K562 (cell line): Measurements from ENCODE around the gene GNAL. TPM values are rescaled to one million over a fixed set of nuclear protein-coding genes. Genes with fewer than 3 reads are reported as not detected.

Experiments used
- ATAC-seq: fragments of 200-7000 bp; cut with Tn5 transposase; 3 replicates; pipeline ENCODE4 v1.9.1; 2020; ENCODE audit warnings: moderate library complexity
- BruUV-seq: library from RNA; stranded (reverse); fragments of 400-500 nt; replicated peaks from 2 replicates; lab custom pipeline; 2021; lab: Mats Ljungman, UMichigan
- CTCF ChIA-PET: fragments of 300-600 bp; formaldehyde crosslinking; extraction: SDS; loops from one replicate; lab custom pipeline; 2021; ENCODE audit warnings: low intra/inter-chr PET ratio; lab: Yijun Ruan, JAX
- POLR2A ChIA-PET: fragments of 300-600, 350-650 bp; sonication (Branson Sonifier 250); formaldehyde crosslinking; extraction: SDS; loops from one replicate; lab custom pipeline; 2021; ENCODE audit warnings: antibody characterized with exemption, inconsistent platforms; lab: Yijun Ruan, JAX
- DNase-seq, 4 experiments: peaks; one replicate each; pipeline versions ENCODE4 v3.0.0 to v3.0.0-alpha.2; 2011 to 2018; ENCODE audit warnings: low spot score in 3 of 4, mixed read lengths in 3 of 4; ENCODE audit errors: extremely low read depth in 1 of 4
- FAIRE-seq: peaks from 2 replicates; lab custom pipeline; 2011; peaks lifted over from hg19 to GRCh38; lab: Jason Lieb, UNC
- H2AFZ ChIP-seq: 2 replicates; pipeline ENCODE4 v1.6.0; 2011; ENCODE audit warnings: low read depth, low read length, control low read depth, inconsistent platforms
- H3K27ac ChIP-seq: fragments of 200-600 bp; 3 replicates; pipeline ENCODE4 v1.8.0; 2011; ENCODE audit warnings: low read depth, mild to moderate bottlenecking, control low read depth, inconsistent platforms, low read length, moderate library complexity, mixed read lengths; ENCODE audit errors: extremely low read depth
- H3K27me3 ChIP-seq, 2 experiments: fragments of 300-600 bp in 1 of 2; 2 replicates in 1 of 2; 3 replicates in 1 of 2; pipeline versions ENCODE4 v1.6.0 to v1.8.0; 2011; ENCODE audit warnings: inconsistent platforms in 2 of 2, low read length in 2 of 2, mild to moderate bottlenecking in 1 of 2, mixed read lengths in 1 of 2, moderate library complexity in 1 of 2; ENCODE audit not compliant: control insufficient read depth in 2 of 2, insufficient read depth in 2 of 2
- H3K36me3 ChIP-seq: fragments of 300-600 bp; 3 replicates; pipeline ENCODE4 v1.8.0; 2011; ENCODE audit warnings: mild to moderate bottlenecking, low read length, inconsistent platforms; ENCODE audit not compliant: control insufficient read depth, insufficient read depth
- H3K4me1 ChIP-seq, 2 experiments: fragments of 200-600 bp in 1 of 2; replicated peaks in 1 of 2; 2 replicates in 1 of 2; 3 replicates in 1 of 2; pipeline versions ENCODE4 v1.5.1 to v1.8.0; 2011; ENCODE audit warnings: inconsistent platforms in 2 of 2, low read length in 2 of 2, mild to moderate bottlenecking in 1 of 2, mixed read lengths in 1 of 2, moderate library complexity in 1 of 2; ENCODE audit not compliant: control insufficient read depth in 2 of 2, insufficient read depth in 2 of 2
- H3K4me2 ChIP-seq: 2 replicates; pipeline ENCODE4 v1.6.1; 2011; ENCODE audit warnings: low read length, control low read depth, inconsistent platforms, mixed read lengths; ENCODE audit not compliant: insufficient read depth
- H3K4me3 ChIP-seq: fragments of 200-600 bp; sonication (generic), shearing (Covaris generic); 2 replicates; pipeline ENCODE4 v1.5.1; 2016; ENCODE audit warnings: control low read depth, inconsistent platforms
- H3K79me2 ChIP-seq: fragments of 200-600 bp; 3 replicates; pipeline ENCODE4 v1.8.0; 2011; ENCODE audit warnings: low read length, inconsistent platforms; ENCODE audit not compliant: control insufficient read depth, insufficient read depth
- H3K9ac ChIP-seq, 2 experiments: 2 replicates each; pipeline versions ENCODE4 v1.6.0 to v1.6.1; 2011; ENCODE audit warnings: low read depth in 2 of 2, low read length in 2 of 2, control low read depth in 1 of 2, inconsistent platforms in 1 of 2, mild to moderate bottlenecking in 1 of 2, mixed read lengths in 1 of 2; ENCODE audit not compliant: insufficient read depth in 1 of 2
- H3K9me1 ChIP-seq: one replicate; pipeline ENCODE4 v1.6.0; 2011; ENCODE audit warnings: inconsistent platforms, mild to moderate bottlenecking, low read length, moderate library complexity; ENCODE audit not compliant: control insufficient read depth, insufficient read depth
- H3K9me3 ChIP-seq: replicated peaks from 2 replicates; pipeline ENCODE4 v1.5.1; 2011; ENCODE audit warnings: low read depth, low read length, inconsistent platforms; ENCODE audit not compliant: control insufficient read depth, insufficient read depth
- H4K20me1 ChIP-seq: replicated peaks from 2 replicates; pipeline ENCODE4 v1.6.1; 2011; ENCODE audit warnings: low read length, inconsistent platforms, mixed read lengths; ENCODE audit not compliant: control insufficient read depth, insufficient read depth
- HNRNPL ChIP-seq: fragments of 200-400 bp; formaldehyde crosslinking; IDR thresholded peaks from 2 replicates; pipeline ENCODE4 v1.6.1; 2017; ENCODE audit warnings: low read depth, mild to moderate bottlenecking, low read length
- L3MBTL2 ChIP-seq: fragments of 450-650 bp; IDR thresholded peaks from 2 replicates; pipeline ENCODE4 v1.6.1; 2016; ENCODE audit warnings: mild to moderate bottlenecking, moderate library complexity
- WGBS: fragments of 100-300 bp; shearing (Covaris generic); methylation state at CpG from one replicate; pipeline ENCODE4 v1.1.6; 2016; ENCODE audit warnings: low coverage, mixed read lengths; ENCODE audit not compliant: insufficient coverage; ENCODE audit errors: missing lambda C conversion rate; 5-methylcytosine and 5-hydroxymethylcytosine counted together
- in situ Hi-C: fragments of 300-500 bp; cut with MboI; formaldehyde crosslinking; loops from 4 replicates; pipeline ENCODE4 v1.15.0; 2018; ENCODE audit warnings: inconsistent platforms, mixed read lengths
- intact Hi-C: fragments of 100-400 bp; cut with micrococcal nuclease; formaldehyde crosslinking; loops from 2 replicates; pipeline ENCODE4 v1.14.2; 2022
- polyA plus RNA-seq, 8 experiments: library from polyadenylated mRNA; depleted of rRNA in 4 of 8; stranded (reverse) in 5 of 8; unstranded in 3 of 8; fragments of >200 nt; fragmentation: Nextera tagmentation in 2 of 8; fragmentation: Illumina TruSeq in 1 of 8; extraction: Ambion mirVana in 2 of 8; extraction: Trizol in 1 of 8; gene quantifications; 2 replicates each; pipeline versions ENCODE4 v1.2.1 to v1.2.3, GENCODE V29; 2011 to 2014; ENCODE audit warnings: inconsistent platforms in 1 of 8, missing spikeins in 1 of 8
- total RNA-seq, 7 experiments: library from RNA; depleted of rRNA in 6 of 7; stranded (reverse); fragments of >200 nt in 6 of 7; fragmentation: Illumina TruSeq in 2 of 7; extraction: Trizol in 2 of 7; gene quantifications; 2 replicates each; pipeline versions ENCODE4 v1.2.1 to v1.2.3, GENCODE V29; 2011 to 2021; ENCODE audit warnings: low replicate concordance in 1 of 7
- TF ChIP-seq, protein P1 (sequence below): sonication (generic); formaldehyde crosslinking; IDR thresholded peaks from 2 replicates; pipeline ENCODE4 v1.8.0; 2022; ENCODE audit warnings: mild to moderate bottlenecking, low read depth, missing genetic modification reagents
- TF ChIP-seq, protein P2 (sequence below), 2 experiments: IDR thresholded peaks; 2 replicates each; pipeline ENCODE4 v1.6.1; 2011; ENCODE audit warnings: borderline replicate concordance in 1 of 2, control low read depth in 1 of 2, low read depth in 1 of 2, low read length in 1 of 2, mild to moderate bottlenecking in 1 of 2, mixed read lengths in 1 of 2, moderate library complexity in 1 of 2; ENCODE audit not compliant: insufficient read depth in 1 of 2, insufficient read length in 1 of 2, poor library complexity in 1 of 2, severe bottlenecking in 1 of 2; ENCODE audit errors: extremely low read depth in 1 of 2

The GNAL gene
- total and polyA plus RNA-seq, 9 of the 15 experiments (the other 6 are each of a cell fraction or from before 2014, with no cell fraction given): under 0.01 to 0.10 (median 0.01) TPM; not detected in 5

DNA sequence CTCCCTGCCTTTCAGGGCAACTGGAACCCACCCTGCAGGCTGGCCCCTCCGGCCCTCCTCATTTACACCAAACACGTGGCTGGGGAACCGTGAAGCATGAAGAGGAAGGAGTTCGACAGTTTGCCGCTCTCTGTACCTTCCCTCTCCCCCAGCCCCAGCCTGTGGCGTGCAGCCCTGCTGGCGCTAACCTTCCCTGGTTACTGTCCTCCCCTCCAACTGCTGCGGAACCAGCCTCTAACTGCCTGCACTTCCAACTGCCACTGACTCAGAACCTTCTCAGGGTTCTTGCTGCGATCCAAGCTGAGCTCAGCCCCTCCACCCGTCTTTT, 19.2 kb upstream of the GNAL start:
- Histone ChIP-seq H3K27ac (no peak overlapping the region), H4K20me1 (no peaks in the 10 kb centered on the region), H2AFZ (no peak overlapping the region), H3K4me2 (no peak overlapping the region), H3K9ac (no peak overlapping the region), H3K4me1 (no peaks in the 10 kb centered on the region), H3K36me3 (no peaks in the 10 kb centered on the region), H3K4me3 (no peak overlapping the region), H3K27me3 (peaks cover 20 to 36% of the 10 kb centered on the region in 2 experiments; a peak in 4 of 5 replicates), H3K9me3 (no peaks in the 10 kb centered on the region)
- no peak for DNase-seq
- ChIA-PET CTCF (no interaction called here), POLR2A (no interaction called here)
- ATAC-seq: no peak; the same call in 2 of the 3 replicates
- WGBS: 0% methylated on average over 9 of the region's 10 CpGs
- intact Hi-C loops: no loop called here
- FAIRE-seq: no peak
- TF ChIP-seq, protein P1, sequence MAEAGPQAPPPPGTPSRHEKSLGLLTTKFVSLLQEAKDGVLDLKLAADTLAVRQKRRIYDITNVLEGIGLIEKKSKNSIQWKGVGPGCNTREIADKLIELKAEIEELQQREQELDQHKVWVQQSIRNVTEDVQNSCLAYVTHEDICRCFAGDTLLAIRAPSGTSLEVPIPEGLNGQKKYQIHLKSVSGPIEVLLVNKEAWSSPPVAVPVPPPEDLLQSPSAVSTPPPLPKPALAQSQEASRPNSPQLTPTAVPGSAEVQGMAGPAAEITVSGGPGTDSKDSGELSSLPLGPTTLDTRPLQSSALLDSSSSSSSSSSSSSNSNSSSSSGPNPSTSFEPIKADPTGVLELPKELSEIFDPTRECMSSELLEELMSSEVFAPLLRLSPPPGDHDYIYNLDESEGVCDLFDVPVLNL (CRISPR knock-in tag): no peak
- TF ChIP-seq, protein P2, sequence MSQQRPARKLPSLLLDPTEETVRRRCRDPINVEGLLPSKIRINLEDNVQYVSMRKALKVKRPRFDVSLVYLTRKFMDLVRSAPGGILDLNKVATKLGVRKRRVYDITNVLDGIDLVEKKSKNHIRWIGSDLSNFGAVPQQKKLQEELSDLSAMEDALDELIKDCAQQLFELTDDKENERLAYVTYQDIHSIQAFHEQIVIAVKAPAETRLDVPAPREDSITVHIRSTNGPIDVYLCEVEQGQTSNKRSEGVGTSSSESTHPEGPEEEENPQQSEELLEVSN (IDR thresholded peaks at IDR 0.05; ENCODE audit: borderline replicate concordance in 1 of 2, extremely low read depth in 1 of 2, insufficient read depth in 1 of 2, insufficient read length in 1 of 2, low read depth in 1 of 2, low read length in 1 of 2, poor library complexity in 1 of 2, severe bottlenecking in 1 of 2): peak; percentile 17 to 57
- TF ChIP-seq L3MBTL2 (peak; percentile 58), HNRNPL (no peak)
- TF ChIP-seq, all 486 proteins: peak for 2
- Histone ChIP-seq H3K9me1 (no peaks in the 10 kb centered on the region), H3K79me2 (no peaks in the 10 kb centered on the region)
- in situ Hi-C loops: no loop called here
- BruUV-seq: no TSS peak
